LNCaP clone FGC (cell line): ENCODE results near the gene ZNF620.
A peak's percentile ranks its signal among the peaks of the same experiment; 100 is the strongest.

Source experiments
- DNase-seq: peaks from one replicate; pipeline ENCODE4 v3.0.0-alpha.2; 2011; ENCODE audit warnings: low read depth
- H3K4me3 ChIP-seq: 2 replicates; pipeline ENCODE4 v1.5.1; 2011; ENCODE audit warnings: mild to moderate bottlenecking, low read depth, low read length, control low read depth
- TF ChIP-seq, protein P1 (sequence below): IDR thresholded peaks from 2 replicates; pipeline ENCODE4 v1.5.1; 2012; ENCODE audit warnings: mild to moderate bottlenecking; ENCODE audit not compliant: control insufficient read depth, insufficient read depth; ENCODE audit errors: extremely low read depth

ZNF620 gene

DNA sequence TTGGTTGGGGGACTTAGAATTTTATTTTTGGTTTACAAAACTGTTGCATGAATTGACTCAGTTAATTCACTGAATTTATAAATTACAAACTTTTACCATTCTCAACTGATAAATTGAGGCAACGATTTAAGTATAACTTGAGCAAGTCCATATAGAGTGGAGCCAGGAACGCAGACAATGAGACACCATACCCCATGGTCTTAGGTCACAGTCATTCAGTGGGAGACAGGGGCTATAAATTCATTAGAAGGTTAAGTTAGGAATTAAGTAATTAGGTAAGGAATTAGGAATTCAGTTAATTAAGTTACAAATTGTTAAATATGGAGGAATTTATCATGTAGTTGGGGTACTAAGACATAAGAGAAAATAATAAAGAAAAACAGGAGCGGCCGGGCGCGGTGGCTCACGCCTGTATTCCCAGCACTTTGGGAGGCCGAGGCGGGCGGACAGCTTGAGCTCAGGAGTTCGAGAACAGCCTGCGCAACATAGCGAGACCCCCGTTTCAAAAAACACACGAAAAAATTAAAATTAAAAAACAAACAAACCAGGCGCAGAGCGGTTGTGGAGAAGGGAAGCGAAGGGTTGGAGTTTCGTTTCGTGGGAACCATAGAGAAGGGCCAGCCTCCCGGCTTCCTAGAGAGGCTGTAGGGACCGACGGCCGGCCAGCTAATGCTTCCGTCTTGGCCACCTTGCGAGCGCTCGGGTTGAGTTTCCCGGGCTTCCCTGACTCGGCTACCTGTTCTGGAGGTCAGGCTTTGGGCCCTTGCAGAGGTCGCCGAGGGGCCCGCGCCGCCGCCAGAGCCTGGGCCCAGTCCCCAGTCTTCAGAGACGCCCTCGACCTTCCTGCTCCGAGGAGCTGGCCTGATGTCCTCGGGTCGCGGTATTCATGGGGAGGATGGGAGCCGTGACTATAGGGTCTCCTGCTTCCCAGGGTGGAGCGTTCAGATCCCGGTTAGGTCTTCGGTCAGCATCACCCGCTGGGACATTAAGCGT lies 29.1 kb upstream of the ZNF620 start, which contains the start of gene ZNF619:
Gene ZNF619, plus strand, starts transcription at position 645 of the 993 bp plus-strand sequence. CDS start 858 bp downstream, outside the sequence.
- no peak for DNase-seq
- TF ChIP-seq, protein P1, sequence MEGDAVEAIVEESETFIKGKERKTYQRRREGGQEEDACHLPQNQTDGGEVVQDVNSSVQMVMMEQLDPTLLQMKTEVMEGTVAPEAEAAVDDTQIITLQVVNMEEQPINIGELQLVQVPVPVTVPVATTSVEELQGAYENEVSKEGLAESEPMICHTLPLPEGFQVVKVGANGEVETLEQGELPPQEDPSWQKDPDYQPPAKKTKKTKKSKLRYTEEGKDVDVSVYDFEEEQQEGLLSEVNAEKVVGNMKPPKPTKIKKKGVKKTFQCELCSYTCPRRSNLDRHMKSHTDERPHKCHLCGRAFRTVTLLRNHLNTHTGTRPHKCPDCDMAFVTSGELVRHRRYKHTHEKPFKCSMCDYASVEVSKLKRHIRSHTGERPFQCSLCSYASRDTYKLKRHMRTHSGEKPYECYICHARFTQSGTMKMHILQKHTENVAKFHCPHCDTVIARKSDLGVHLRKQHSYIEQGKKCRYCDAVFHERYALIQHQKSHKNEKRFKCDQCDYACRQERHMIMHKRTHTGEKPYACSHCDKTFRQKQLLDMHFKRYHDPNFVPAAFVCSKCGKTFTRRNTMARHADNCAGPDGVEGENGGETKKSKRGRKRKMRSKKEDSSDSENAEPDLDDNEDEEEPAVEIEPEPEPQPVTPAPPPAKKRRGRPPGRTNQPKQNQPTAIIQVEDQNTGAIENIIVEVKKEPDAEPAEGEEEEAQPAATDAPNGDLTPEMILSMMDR: no peak
- peak within 1 kb of the TSS; percentile 26; the same call in 1 of the 2 replicates for H3K4me3 ChIP-seq

DNA sequence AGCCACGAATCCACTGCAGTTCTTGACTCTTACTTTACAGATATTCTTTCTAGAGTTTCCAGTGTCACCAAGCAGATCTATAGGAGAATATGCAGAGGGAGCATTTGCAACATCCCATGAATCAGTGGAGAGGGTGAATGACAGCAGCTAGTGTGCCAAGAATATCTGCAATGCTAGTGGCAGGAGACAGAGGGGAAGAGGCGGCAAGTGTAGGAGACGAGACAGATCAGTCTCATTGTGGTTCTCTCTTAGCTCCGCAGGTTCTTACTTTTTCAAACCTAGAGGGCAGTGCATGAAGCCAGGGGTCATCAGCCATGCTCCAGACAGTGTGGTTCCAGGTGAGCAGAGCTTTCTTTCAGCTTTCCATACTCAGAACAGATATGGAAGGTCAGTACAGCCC lies 28.2 kb upstream of the ZNF620 start:
- TF ChIP-seq, protein P1: no peak
- DNase-seq: no peak
- H3K4me3 ChIP-seq: no peak overlapping the region

- TF ChIP-seq, protein P1: no peak
- DNase-seq: no peak
- H3K4me3 ChIP-seq: no peak overlapping the region
Observed at GRCh38 chr3:40487172-40487571, 18.7 kb upstream of the ZNF620 start.

GRCh38 chr3:40490916-40491315 lies 14.9 kb upstream of the ZNF620 start:
- H3K4me3 ChIP-seq: no peak overlapping the region
- TF ChIP-seq, protein P1: no peak
- no peak for DNase-seq

DNA sequence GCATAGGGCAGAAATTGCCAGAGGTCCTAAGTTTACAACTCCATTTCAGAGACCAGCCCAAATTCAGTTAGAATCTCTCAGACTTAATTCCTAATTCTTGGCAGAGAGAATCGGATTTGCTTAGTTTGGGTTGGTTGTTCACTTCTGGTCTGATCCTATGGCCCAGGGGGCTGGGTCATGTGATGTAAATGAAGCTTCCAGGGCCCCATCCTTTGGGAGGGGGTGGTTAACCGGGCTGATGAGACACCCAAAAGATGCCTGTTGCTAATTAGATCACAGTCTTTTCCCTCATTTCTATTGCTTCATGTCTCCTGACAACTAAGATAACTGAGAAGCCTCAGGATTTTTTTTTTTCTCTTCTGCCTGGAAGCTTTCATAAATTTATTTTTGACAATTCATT lies 11.1 kb upstream of the ZNF620 start:
- DNase-seq: no peak
- H3K4me3 ChIP-seq: no peak overlapping the region
- TF ChIP-seq, protein P1: no peak

- DNase-seq: no peak
- no peak overlapping the region for H3K4me3 ChIP-seq
- TF ChIP-seq, protein P1: no peak
Observed at GRCh38 chr3:40497288-40497687, 8.6 kb upstream of the ZNF620 start.
